ENCODE results near the gene LAMP1.

DNA sequence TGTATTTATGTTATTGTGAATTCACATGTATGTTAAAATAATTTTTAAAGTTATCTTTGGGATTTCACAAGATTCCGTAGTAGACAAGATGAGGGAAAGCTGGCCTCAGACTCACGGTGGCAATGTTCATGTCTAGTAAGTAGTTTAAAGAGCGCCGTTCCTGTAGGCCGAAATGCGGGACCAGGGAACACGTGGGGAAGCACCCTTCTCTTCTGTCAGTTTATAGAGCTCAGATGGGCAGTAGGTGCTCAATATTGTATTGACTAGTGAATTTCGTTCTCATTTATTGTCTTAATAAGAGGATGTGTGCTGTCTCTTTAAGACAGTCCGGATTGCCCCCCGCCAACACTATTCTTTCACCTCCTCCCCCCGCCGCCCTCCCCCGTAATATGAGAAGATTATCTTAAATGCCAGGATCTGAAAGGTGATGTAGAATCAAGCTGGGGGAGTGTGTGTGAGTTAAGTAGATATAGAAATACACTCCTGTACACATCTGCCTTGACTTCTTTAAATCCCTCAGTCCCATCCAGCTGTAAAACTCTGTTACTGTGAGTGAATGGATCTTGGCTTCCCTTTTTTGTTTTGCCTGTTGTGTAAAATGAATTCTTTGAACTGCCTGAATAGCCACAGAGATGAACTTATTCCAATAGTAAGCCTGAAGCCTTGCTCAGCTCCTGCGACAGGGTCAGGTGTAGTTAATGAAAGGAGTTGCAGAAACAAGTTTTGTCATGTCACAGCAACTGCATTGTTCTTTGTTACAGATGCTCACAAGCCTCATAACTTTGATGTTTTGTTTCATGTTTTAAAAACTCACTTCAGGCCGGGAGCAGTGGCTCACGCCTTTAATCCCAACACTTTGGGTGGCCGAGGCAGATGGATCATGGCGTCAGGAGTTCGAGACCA is 1.3 kb downstream of the LAMP1 start:
- TF ChIP-seq, protein P1, sequence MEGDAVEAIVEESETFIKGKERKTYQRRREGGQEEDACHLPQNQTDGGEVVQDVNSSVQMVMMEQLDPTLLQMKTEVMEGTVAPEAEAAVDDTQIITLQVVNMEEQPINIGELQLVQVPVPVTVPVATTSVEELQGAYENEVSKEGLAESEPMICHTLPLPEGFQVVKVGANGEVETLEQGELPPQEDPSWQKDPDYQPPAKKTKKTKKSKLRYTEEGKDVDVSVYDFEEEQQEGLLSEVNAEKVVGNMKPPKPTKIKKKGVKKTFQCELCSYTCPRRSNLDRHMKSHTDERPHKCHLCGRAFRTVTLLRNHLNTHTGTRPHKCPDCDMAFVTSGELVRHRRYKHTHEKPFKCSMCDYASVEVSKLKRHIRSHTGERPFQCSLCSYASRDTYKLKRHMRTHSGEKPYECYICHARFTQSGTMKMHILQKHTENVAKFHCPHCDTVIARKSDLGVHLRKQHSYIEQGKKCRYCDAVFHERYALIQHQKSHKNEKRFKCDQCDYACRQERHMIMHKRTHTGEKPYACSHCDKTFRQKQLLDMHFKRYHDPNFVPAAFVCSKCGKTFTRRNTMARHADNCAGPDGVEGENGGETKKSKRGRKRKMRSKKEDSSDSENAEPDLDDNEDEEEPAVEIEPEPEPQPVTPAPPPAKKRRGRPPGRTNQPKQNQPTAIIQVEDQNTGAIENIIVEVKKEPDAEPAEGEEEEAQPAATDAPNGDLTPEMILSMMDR (IDR thresholded peaks at IDR 0.05), result no peak
- TF ChIP-seq POLR2A (IDR thresholded peaks at IDR 0.05), result no peak
